Right atrium auricular region (tissue), 2 donors: ENCODE data around the gene RIMBP2. TPM values are rescaled to one million over a fixed set of nuclear protein-coding genes. Genes with fewer than 3 reads are reported as not detected.

Experiments used
- DNase-seq: peaks from one replicate; pipeline ENCODE4 v3.0.0-alpha.2; 2019; ENCODE audit warnings: low spot score
- H3K27ac ChIP-seq, 2 donors: fragments of 200-600 bp; sonication (generic); 1 replicate in 1 of 2; 2 replicates in 1 of 2; pipeline ENCODE4 v1.5.1; 2016 to 2019
- H3K27me3 ChIP-seq, 2 donors: fragments of 200-600 bp; sonication (generic); one replicate each; pipeline versions ENCODE4 v1.5.1 to v1.6.0; 2017 to 2019
- H3K36me3 ChIP-seq: fragments of 200-600 bp; sonication (generic); one replicate; pipeline ENCODE4 v1.5.1; 2016
- H3K4me1 ChIP-seq, 2 donors: fragments of 200-600 bp; sonication (generic); one replicate each; pipeline versions ENCODE4 v1.5.1 to v1.6.0; 2017 to 2019
- H3K4me3 ChIP-seq, 2 donors: fragments of 200-600 bp; sonication (generic); 1 replicate in 1 of 2; 2 replicates in 1 of 2; pipeline ENCODE4 v1.5.1; 2017 to 2019; ENCODE audit warnings: mild to moderate bottlenecking in 1 of 2, moderate library complexity in 1 of 2
- H3K9me3 ChIP-seq, 2 donors: fragments of 200-600 bp; sonication (generic); one replicate each; pipeline ENCODE4 v1.5.1; 2019
- total RNA-seq, 2 donors: library from RNA; depleted of rRNA; stranded (reverse); fragments of >200 nt; gene quantifications; one replicate each; pipeline ENCODE4 v1.1.0, GENCODE V29; 2016
- TF ChIP-seq, protein P1 (sequence below), 2 donors: fragments of 200-600 bp; sonication (generic); IDR thresholded peaks; one replicate each; pipeline ENCODE4 v1.5.1; 2019; ENCODE audit warnings: antibody characterized with exemption in 2 of 2

The RIMBP2 gene
- total RNA-seq, 2 donors from 2014 or later: 0.04 TPM; not detected in 1

DNA sequence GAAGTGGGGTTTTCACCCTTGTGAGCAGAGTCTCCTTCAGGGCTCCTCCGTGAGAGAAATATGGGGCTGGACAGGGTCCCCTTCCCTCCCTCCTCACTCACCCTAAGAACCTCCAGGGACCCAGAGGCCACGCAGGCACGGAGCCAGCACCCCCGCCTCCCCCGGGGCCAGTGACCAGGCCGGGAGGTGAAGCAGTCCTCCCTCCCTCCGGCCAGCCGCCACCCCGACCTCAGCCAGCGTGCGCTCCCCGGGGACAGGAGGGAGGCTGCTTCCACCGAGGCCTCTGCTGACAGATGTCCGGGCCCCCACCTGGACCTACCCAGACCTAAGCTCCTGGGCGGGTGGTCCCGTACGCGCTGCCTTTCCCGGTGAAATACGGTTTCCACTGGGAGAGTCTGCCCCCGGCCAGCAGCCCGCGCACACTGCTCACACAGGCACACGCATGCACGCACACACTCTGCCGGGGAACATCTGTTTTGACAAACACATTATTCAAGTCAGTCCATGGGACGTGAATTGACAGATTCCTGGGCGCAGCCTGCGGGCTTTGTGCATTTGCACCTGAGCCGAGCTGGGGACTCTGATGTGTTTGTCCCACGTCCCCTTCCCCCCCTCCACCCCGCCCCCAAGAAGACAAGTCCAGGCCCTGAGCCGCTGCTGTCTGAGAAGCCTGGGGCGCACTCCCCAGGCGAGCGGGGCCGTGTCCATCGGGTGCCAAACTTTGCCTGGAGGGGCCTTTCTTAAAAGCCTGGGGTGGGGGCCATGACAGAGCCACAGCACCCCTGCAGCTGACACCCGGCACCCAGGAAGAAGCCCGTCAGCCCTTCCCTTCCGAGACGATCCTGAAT, 725 bp downstream of the RIMBP2 start:
- TF ChIP-seq, protein P1, sequence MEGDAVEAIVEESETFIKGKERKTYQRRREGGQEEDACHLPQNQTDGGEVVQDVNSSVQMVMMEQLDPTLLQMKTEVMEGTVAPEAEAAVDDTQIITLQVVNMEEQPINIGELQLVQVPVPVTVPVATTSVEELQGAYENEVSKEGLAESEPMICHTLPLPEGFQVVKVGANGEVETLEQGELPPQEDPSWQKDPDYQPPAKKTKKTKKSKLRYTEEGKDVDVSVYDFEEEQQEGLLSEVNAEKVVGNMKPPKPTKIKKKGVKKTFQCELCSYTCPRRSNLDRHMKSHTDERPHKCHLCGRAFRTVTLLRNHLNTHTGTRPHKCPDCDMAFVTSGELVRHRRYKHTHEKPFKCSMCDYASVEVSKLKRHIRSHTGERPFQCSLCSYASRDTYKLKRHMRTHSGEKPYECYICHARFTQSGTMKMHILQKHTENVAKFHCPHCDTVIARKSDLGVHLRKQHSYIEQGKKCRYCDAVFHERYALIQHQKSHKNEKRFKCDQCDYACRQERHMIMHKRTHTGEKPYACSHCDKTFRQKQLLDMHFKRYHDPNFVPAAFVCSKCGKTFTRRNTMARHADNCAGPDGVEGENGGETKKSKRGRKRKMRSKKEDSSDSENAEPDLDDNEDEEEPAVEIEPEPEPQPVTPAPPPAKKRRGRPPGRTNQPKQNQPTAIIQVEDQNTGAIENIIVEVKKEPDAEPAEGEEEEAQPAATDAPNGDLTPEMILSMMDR (IDR thresholded peaks at IDR 0.05): no peak
- Histone ChIP-seq H3K27me3 (peaks cover 4 to 16% of the 10 kb centered on the region in 2 donors), H3K9me3 (peaks cover 0 to 6% of the 10 kb centered on the region in 2 donors), H3K27ac (no peak overlapping the region), H3K4me1 (peaks cover 0 to 32% of the 10 kb centered on the region in 2 donors), H3K36me3 (no peaks in the 10 kb centered on the region), H3K4me3 (peak overlapping the region in 1 of 2 donors; percentile 35)
- DNase-seq: no peak

DNA sequence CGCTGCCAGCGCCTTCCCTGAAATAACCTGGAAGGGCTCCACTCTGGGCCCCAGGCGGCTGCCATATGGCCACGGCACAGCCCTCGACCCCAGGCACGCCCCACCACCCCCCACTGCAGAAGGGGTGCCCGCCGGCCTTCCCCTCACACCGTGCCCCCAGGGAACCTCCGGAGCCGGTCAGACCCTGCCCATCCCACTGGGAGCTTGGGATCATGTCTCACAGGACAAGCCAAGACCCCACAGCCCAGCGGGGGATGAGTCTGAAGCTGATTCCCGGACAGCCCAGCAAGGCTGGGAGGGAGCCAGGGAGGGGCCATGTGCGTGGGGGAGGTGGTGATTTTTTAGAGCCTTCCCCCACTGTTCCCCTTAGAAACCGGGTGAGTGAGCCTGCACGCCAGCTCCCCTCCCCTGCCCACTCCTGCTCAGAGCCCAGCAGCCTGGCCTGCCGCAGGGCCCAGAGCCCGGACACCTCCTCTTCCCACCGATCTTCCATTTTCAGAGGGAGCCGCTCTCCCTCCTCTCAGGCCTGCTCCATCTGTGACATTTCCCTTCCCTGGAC, 1.4 kb downstream of the RIMBP2 start:
- Histone ChIP-seq H3K4me3 (peak overlapping the region in 1 of 2 donors; percentile 35), H3K4me1 (peaks cover 0 to 32% of the 10 kb centered on the region in 2 donors), H3K36me3 (no peaks in the 10 kb centered on the region), H3K9me3 (peaks cover 0 to 6% of the 10 kb centered on the region in 2 donors), H3K27me3 (peaks cover 4 to 16% of the 10 kb centered on the region in 2 donors), H3K27ac (no peak overlapping the region)
- DNase-seq: no peak
- TF ChIP-seq, protein P1 (IDR thresholded peaks at IDR 0.05): no peak

DNA sequence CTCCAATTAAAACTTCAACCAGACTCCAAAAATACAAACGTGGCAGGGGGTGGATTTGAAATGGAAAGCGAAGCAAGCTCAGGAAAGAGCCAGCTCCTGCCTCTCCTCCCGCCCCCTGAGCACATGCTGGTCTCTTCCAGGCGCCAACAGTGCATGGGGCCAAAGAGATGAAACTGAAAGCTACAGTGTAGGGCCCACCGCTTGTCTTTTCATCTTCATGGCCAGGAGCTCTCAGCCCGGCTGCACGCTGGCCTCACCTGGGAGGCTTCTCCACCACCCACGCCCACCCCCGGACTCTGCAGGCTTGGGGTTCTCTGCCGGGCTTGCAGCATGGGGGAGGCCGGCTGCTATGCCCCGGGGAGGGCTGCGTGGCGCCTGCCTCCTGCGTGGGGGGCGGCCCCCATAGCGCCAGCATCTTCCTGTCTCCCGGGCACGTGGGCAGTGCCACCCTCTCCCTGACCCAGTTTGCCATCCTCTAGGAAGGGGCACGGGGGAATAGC, 2.0 kb downstream of the RIMBP2 start:
- Histone ChIP-seq H3K27me3 (peaks cover 4 to 16% of the 10 kb centered on the region in 2 donors), H3K4me1 (peaks cover 0 to 32% of the 10 kb centered on the region in 2 donors), H3K4me3 (peak overlapping the region in 1 of 2 donors; percentile 35), H3K36me3 (no peaks in the 10 kb centered on the region), H3K9me3 (peaks cover 0 to 6% of the 10 kb centered on the region in 2 donors), H3K27ac (no peak overlapping the region)
- DNase-seq: no peak
- TF ChIP-seq, protein P1 (IDR thresholded peaks at IDR 0.05): no peak

DNA sequence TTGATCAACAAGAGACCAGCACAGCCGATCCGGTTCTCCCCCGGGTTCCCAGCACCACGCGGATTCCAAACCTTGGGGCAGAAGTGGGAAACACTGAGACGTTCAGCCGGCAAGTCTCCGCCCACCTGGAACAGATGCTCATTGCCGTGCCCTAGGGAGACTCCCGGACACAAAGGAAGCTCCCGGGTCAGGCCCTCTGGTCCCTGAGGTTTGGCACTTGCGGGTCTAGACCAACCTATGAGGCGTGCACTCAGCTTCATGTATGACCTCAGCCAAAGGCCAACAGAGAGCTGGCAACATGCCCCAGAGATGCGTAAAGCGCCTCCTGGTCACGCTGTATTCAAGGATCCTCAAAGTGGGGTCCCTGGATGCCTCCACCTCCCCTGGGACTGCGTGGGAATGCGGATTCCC, 2.5 kb downstream of the RIMBP2 start:
- TF ChIP-seq, protein P1 (IDR thresholded peaks at IDR 0.05): no peak
- peaks cover 0 to 6% of the 10 kb centered on the region in 2 donors for H3K9me3 ChIP-seq
- peak overlapping the region in 1 of 2 donors; percentile 35 for H3K4me3 ChIP-seq

DNA sequence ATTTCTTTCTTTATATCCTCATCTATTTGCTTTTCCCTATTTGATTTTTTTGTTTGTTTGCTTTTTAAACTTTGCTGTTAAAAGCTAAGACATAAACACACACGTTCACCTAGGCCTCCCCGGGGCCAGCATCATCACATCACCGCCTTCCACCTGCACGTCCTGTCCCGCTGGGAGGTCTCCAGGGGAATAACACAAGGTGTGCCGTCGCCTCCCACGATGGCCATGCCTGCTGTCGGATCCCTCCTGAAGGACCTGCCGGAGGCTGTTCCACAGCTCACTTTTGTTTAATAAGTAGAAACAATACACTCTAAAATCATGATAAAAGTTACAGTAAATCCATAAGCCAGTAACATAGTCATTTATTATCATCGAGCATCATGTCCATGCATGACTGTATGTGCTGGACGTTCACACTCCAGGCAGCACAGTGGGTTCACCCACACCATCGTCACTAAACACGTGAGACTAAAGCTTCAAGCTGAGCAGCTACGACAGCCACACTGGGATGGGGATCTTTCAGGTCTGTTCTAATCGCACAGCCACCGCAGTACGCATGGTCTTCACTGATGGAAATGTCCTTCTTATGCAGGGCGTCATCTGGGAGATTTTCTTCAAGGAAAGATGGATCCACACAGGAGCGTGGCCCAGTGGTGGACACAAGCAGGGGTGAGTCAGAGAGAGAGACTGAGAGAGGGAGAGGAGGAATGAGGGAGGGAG, 3.6 kb downstream of the RIMBP2 start:
- peaks cover 0 to 32% of the 10 kb centered on the region in 2 donors for H3K4me1 ChIP-seq
- H3K9me3 ChIP-seq: peaks cover 0 to under 1% of the 10 kb centered on the region in 2 donors
- H3K4me3 ChIP-seq: no peak overlapping the region
- TF ChIP-seq, protein P1 (IDR thresholded peaks at IDR 0.05): no peak
- peaks cover 4 to 16% of the 10 kb centered on the region in 2 donors for H3K27me3 ChIP-seq
- DNase-seq: no peak
- H3K36me3 ChIP-seq: no peaks in the 10 kb centered on the region
- no peak overlapping the region for H3K27ac ChIP-seq

More for the DNA sequence above, 2.5 kb downstream of the RIMBP2 start:
- Histone ChIP-seq H3K27me3 (peaks cover 4 to 16% of the 10 kb centered on the region in 2 donors), H3K4me1 (peaks cover 0 to 32% of the 10 kb centered on the region in 2 donors), H3K27ac (no peak overlapping the region), H3K36me3 (no peaks in the 10 kb centered on the region)
- DNase-seq: no peak
